Lower leg skin (tissue), 3 donors: ENCODE results near the gene NRSN1.

Experiments
- CTCF ChIP-seq, 3 donors: fragments of 450-650 bp; IDR thresholded peaks; one replicate each; pipeline ENCODE4 v1.5.1; 2016; ENCODE audit warnings: antibody characterized with exemption in 3 of 3, mild to moderate bottlenecking in 3 of 3, moderate library complexity in 2 of 3
- POLR2A ChIP-seq, 2 donors: fragments of 450-650 bp; IDR thresholded peaks; one replicate each; pipeline ENCODE4 v1.6.1; 2016 to 2017; ENCODE audit warnings: antibody characterized with exemption in 2 of 2, mild to moderate bottlenecking in 1 of 2, moderate library complexity in 1 of 2

DNA sequence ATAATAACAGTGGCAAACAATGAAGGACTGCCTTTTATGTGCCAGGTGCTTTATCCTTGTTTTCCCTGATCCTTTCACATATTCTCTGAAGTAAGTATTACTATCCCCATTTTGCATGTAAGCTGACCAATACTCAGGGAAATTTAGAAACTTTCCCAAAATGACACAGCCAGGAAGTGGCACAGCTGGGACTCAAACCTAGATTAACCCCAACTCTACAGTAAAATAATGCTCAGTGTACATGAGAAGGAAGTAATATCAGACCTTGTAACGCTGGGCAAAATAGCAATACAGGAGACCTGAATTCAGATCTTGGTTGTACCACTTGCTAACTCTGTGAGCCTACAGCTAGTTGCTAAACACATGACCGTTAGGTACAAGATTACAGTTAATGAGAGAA is 26.8 kb upstream of the NRSN1 start:
- TF ChIP-seq CTCF (IDR thresholded peaks at IDR 0.05): no peak
- TF ChIP-seq POLR2A (IDR thresholded peaks at IDR 0.05): no peak
